GM21526 (cell line): ENCODE results near the gene CLMN.
"Not testable (repeated sequence)": the region's sequence is repeated elsewhere in the genome, so short reads cannot be mapped to it uniquely, and the experiment has no call there.

Experiments used
- ATAC-seq: cut with Tn5 transposase; IDR thresholded peaks from one replicate; pipeline ENCODE4 v1.9.1; 2021; ENCODE audit warnings: moderate library complexity; ENCODE audit not compliant: unreplicated experiment, low FRiP score

Gene CLMN

DNA sequence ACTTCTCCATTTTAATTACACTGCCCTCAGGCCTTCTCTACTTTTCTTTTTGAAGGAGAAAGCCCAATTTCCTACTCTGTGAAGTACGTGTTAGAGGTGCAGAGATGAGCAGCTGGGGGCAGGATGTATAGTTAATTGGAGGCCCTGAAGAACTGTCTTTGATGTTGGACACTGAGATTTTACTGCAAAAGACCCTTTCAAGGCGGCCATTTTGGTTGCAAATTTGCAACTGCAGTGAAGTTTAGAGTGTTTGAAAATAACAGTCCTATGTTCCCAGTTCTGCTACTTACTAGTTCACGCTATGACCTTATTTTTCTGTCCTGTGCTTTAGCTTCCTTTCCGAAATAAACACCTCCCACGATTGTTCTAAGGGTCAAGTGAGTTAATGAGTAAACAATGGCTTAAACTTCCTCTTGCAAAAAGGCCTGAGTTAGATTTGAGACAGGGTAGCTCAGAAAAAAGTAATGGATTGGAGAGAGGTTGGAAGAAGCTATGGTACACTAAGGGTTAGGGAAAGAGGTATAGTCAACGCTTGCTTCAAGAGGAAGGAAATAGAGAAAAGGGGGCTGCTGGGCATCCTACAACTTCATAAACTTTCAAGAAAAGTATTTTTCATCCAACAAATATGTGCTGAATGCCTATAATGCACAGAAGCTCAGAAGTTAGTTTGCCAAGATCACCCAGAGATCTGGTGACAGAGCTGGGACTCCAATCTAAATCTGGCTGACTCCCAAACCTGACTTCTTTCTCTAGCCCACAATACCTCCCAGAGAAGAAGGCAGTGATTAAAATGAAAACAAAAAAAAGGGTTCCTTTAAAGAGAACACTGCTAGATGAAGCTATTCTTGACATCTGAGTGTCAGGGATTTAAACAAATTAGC is 135.9 kb downstream of the CLMN start:
- no peak for ATAC-seq

DNA sequence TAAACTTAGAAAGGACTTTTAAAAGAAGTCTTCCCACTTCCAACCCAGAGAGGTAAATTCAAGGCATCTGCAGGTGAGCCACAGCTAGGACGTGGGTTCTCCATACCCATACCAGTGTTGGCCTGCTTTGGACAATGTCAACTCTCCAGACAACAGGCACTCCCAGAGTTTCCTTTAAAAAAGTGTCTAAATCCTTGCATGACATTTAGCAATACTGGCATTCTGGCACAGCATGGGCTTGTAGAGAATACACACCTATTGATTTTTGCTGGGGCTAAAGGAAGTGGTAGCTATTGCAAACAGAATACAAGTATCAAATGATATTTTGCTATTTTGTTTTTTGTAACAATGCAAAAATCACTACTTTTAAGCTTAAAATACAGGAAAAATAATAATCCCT is 136.6 kb downstream of the CLMN start:
- no peak for ATAC-seq

DNA sequence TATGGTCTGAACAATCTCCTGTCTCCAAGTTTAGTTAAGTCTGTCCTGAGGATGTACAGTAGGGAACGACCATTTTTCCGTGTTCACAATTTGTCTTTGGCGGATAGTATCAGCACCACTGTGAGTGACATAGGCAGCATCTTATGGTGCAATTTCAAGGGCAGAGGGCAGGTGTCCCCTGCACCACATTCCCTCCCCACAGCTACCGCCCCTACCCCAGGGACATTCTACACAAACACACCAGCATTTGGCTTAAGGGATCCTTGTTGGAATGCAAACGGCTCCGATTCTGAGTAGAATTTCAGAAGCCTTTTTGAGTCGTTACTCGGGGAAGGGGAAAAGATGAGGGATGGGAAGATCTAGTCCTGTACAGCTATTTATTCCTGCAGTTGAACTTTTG is 137.3 kb downstream of the CLMN start:
- ATAC-seq: no peak

DNA sequence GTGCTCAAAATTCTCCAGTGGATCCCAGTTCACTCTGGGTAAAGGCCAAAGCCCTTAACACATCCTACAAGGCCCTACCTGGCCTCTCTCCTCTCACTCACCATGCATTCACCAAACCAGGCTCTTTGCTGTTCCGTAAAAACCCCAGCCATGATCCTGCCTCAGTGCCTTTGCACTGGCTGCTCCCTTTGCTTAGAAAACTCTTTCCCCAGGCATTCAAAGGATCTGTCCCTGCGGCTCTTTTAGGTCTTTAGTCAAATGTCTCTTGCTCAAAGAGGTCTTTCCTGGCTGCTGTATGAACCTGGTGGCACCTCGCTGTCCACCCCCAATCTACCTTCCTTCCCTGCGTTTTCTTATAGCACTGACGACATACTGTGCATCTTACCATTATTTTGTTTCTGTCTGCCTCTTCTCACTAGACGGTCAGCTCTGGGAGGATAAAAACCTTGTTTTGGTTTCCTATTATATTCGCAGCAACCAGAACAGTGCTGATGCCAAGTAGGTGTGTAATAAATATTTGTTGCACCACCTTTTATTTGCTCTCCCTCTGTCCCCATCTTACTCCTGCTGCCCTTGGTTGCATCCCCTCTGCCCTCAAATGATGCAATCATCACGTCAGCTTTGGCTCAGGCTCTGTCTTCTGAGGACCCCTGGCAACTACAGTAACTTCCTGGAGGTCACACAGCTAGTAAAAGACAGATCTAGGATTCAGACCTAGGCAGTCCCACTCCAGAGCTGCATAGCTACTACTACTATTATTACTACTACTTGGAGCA is 138.6 kb downstream of the CLMN start:
- no peak for ATAC-seq

DNA sequence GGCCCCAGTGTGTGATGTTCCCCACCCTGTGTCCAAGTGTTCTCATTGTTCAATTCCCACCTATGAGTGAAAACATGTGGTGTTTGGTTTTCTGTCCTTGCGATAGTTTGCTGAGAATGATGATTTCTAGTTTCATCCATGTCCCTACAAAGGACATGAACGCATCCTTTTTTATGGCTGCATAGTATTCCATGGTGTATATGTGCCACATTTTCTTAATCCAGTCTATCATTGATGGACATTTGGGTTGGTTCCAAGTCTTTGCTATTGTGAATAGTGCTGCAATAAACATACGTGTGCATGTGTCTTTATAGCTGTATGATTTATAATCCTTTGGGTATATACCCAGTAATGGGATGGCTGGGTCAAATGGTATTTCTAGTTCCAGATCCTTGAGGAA is 144.0 kb downstream of the CLMN start:
- ATAC-seq: not testable (repeated sequence)

DNA sequence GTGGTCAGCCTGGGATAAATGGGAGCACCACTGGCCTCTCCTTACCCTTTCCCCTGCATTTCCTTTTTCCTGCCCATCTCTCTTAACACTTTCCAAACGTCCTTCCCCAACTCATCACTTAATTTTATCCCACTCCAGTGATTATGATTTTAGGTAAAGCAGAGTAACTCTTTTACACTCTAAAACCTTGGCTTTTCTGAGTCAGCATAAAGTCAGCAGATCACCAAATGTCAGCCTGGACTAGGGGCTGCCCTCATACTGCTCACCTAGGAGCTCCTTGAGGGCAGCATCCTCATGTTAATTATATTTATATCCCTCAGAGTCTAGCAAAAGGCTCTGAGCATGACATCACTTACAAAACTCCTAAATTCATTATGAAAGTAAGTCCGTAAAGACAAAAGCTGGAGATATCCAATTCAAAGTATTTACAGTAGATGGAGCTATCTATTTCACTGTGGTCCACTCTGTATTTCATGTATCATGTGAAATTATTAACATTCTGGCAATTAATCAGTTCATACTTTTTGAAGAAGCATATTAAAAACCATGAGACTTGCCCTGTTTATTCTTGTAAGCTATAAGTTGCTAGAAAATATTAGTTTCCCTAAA is 145.4 kb downstream of the CLMN start:
- no peak for ATAC-seq

DNA sequence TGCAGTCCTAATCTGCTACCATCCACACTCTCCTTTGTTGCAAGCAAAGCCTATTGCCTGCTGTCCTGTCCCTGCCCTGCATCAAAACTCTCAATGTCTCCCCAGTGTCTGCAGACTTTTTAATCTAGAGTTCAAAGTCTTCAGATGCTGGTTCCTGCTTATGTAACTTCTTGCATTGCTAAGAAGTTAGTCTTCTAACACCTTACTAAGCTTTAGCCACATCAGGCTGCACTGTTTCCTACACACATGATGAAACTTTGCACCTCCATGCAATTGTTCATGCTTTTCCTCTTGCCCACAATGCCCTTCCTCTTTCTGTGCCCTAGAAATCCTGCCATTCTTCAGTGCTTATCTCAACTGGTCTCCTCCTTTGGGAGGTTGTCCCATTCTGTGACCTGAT is 146.2 kb downstream of the CLMN start:
- no peak for ATAC-seq

DNA sequence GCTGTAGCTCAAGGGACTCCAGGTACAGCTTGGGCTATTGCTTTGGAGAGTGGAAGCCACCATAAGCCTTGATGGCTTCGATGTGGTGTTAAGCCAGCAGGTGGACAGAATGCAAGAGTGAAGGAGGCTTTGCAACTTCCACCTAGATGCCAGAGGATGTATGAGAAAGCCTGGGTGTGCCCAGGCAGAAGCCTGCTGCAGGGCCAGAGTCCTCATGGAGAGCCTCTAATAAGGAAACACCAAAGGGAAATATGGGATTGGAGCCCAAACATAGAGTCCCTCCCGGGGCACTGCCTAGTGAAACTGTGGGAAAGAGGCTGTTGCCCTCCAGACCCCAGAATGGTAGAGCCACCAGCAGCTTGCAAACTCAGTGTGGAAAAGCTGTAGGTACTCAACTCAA is 152.5 kb downstream of the CLMN start:
- no peak for ATAC-seq

DNA sequence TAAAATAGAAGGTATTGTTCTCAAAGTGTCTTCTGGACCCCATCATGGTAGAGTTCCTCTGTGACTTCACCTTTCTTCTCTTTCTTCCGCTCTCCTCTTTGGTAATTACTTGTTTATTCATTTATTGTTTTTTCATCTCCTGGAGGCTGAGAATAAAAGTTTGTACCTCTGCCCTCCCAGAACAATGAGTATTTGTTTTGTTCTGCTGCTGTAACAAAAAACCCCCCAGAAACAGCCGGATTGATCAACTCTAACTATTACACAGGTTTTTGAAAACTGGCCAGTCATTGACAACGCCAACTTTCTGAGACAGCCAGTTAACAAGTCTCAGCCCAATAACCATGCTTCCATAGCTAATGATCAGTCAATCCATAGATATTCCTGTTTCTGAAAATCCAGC is 154.2 kb downstream of the CLMN start:
- ATAC-seq: no peak

DNA sequence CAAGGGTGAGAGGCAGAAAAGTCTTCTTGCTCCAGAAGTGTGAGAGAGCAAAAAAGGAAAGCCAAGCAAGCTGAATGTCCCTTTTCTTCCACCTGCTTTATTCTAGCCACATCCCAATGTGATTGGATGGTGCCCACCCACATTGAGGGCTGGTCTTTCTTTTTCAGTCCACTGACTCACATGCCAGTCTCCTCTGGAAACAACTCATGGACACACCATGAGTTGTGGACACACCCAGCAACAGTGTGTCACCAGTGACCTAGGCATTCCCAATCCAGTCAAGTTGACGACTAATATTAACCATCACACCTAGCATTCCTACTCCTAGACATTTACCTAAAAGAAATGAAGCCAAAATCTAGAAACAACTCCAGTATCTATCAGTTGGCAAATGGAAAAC is 155.2 kb downstream of the CLMN start:
- ATAC-seq: no peak

DNA sequence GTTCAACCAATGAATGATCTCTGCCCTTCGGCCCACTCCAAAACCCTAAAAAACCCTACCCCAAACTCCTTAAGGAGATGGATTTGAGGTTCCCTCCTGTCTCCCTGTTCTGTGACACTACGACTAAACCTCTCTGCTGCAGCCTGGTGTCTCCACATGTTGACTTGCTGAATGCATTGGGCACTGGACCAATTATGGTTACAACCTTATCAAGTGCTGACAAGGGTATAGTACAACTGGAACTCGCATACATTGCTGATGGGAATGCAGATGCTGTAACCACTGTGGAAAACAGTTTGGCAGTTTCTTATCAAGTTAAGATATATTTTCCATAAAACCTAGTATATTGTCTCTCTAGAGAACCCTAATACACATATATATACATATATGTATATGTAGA is 156.0 kb downstream of the CLMN start:
- no peak for ATAC-seq

DNA sequence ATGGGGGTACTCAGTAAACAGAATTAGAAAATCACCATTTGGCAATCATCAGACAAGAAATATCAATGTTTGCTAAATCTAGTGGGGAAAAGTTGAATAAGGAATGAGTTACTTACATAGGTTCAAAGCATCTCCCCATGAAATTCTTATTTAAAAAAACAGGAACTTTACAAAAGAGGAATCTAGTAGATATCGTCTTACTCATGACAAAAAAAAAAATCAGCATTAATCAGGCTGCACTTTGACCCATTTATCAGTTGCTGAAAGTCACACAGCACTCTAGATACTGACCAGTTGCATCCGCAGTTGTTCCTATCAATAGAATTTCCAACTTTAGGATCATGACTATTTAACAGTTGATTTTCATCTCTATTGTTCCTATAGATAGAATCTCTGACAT is 156.6 kb downstream of the CLMN start:
- no peak for ATAC-seq

DNA sequence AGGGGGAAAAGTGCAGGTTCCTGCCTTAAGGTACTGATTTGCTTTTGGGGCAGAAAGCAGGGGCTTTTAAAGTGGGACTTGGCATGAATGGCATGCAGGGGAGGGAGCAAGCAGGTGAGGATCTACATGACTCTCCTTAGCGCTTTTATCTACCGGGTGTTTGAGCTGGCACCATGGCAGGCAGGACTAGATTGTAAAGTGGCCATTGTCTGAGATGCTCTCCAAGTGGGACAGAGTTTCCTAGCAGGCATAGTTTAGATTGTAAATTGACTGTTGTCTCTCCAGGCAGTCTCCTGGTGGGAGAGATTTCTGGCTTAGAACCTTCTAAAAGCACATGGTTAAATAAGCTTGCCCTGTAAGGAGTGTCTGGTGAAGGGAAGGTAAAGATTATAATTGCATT is 157.1 kb downstream of the CLMN start:
- no peak for ATAC-seq

DNA sequence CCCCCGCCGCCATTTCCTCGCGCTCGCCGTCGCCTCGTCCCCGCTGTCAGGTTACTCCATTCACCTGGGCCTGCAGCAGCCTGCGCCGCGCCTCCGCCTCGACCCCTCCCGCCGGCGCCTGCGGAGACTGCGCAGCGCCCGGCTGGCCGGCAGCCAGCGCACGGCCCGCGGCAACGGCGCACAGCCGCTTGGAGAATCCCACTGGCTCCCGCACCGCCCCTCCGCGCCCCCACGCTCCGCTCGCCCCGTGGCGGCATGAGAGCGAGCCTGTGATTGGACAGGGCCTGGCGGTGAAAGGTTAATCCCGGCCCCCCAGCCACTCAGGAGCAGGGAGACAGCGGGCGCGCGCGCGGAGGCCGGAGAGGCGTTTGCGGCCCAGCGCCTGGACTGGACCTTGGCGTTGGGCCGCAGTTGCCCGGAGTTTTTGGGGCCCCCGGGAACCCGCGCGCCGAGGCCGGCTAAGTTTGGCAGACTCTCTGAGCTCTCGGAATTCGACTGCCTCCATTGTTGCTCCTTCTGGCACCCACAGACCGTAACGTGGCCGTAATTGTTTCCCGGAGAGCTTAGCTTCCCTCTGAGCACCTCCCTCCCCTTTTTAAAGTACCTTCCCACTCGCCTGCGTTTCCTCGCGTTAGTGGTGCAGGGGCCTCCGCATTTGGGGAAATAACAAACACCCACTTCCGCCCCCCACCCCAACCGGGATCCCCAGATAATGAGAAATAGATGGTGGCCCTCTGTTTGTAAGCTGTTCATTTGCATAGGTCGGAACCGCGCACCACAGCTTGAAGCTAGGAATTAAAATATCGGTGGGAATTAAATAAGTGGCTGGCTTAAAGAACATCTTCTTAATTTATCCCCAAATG is 162.2 kb downstream of the CLMN start, which contains the start of gene DICER1:
DICER1 (minus strand) TSS at position 203 of the 863 bp plus-strand sequence. CDS start 24,071 bp downstream, outside the sequence.
- ATAC-seq: peak; percentile 67

DNA sequence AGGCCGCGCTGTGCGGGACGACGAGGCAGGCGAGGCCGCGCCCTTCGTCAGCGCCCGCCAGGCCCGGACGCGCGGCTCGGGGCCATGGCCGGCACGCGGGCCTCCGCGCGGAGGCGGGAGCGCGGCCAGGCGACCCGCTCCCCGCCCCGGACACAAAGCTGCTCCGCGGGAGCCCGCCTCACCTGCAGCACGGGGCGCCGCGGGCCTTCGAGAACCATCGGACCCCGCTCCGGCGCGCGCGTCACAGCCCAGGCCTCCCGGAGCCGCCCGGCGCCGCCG is 162.7 kb downstream of the CLMN start:
- peak; percentile 33 for ATAC-seq

DNA sequence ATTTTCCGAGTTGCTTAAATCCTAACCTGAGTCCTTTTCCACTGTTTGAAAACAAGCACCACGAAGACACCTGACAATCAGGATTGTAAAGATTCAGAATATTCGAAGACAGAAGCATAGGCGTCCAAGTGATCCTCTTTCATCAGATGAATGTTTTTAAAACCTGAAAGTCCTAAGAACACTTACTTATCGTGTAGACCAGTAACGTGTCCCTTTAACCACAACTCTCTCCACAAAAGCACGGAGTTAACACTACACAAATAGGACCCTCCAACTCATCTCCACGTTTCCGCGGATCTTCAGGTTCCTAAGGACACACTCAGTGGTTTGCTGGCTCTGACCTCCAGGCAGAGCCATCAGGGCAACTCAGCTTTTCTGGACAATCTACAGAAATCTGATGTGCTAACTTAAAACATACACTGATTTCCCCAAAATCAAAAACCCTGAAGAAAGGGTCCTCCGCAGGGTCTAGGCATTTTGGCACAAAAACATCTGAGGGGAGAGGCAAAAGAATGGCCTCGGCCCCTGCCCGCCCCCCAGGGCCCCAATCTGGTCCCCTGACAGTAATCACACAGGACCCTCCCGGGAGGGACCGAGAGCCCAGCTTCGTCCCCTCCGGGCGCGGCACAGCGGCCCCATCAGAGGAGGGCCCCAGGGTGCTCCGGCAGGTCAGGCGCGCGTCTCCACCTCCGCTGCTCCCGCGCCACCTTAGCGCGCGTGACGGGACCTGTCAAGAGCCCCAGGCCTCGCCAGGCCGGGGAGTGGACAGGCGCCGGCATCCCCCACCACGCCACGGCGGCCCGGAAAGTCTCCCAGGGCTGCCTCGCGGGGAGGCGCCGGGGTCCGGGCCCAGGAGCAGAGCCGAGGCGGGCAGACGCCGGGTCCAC is 163.3 kb downstream of the CLMN start:
- ATAC-seq: peak; percentile 25

DNA sequence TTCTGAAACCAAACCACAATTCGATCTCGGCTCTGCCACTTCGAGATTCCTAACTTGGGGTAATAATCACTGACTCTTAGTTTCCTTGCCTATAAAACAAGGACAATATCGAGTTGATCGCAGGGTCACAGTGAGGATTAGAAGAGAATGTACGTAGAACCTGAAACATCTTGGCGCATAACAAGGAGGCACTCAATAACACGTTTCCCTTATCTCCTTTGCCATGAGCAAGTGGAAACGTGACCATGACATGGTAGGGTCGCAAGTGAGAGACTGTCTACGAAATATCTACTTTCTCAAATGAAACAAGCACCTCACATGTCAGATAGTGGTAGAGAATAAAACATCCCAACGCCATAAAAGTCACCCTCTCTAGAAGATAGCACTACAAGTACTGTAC is 164.7 kb downstream of the CLMN start:
- ATAC-seq: no peak

DNA sequence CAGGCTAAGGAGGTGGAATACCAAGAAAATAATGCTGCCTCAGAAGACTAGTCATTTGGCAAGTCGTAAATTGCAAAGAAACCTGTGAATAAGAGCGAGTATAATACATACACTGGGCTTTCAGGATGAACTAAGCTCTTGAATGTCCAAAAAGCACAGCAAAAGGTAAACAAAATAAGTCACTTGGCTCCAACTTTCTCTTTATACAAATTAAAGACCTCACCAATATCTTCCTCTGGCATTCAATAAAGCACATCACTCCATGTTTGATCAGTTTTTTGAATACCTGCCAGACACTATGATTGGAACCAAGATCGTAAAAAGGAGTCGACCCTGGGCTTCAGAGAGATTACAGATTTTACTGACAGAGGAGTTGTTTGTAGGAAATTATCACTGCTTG is 165.8 kb downstream of the CLMN start:
- ATAC-seq: no peak

DNA sequence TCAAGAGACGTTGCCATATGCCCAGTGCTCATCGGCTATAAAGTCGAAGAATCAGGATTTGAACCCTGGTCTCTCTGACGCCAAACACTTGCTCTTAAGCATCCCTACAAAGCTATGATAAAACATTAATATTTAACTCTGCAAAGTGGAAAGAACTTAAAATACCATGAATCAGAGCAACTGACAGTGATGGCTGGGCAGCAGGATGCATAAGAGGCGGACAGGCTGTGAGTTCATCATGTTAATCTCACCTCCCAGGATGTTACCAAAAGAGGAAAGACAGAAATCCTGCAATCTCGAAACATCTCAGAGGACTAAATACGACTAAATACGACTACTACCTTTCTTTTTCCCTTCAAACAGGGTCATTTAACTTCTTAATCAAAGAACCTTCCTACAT is 168.1 kb downstream of the CLMN start:
- no peak for ATAC-seq

DNA sequence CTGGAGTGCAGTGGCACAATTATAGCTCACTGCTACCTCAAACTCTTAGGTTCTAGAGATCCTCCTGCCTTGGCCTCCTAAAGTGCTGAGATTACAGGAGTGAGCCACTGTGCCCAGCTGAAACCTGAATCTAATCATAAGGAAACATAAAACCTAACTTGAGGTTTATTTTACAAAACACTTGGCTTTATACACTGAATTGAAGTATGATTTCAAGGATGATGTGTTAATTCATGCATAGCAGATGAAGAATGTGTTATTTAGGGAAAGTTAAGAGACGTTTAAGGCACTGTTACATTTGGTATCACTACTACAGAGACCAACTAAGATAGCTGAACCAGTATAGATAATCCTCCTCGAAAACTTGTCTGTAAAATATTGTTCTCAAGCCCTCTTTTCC is 168.8 kb downstream of the CLMN start:
- ATAC-seq: no peak
